Measurements from ENCODE around the gene NR6A1.

The NR6A1 gene

GRCh38 chr9:124602632-124603031 is 168.5 kb downstream of the NR6A1 start:
- no peak for TF ChIP-seq SNAI2 (CRISPR knock-in tag; IDR thresholded peaks at IDR 0.05)
- no peak for TF ChIP-seq GLIS3 (CRISPR knock-in tag; IDR thresholded peaks at IDR 0.05)
- no peak for TF ChIP-seq PATZ1 (CRISPR knock-in tag; IDR thresholded peaks at IDR 0.05; ENCODE audit: borderline replicate concordance)
- TF ChIP-seq, protein P1, sequence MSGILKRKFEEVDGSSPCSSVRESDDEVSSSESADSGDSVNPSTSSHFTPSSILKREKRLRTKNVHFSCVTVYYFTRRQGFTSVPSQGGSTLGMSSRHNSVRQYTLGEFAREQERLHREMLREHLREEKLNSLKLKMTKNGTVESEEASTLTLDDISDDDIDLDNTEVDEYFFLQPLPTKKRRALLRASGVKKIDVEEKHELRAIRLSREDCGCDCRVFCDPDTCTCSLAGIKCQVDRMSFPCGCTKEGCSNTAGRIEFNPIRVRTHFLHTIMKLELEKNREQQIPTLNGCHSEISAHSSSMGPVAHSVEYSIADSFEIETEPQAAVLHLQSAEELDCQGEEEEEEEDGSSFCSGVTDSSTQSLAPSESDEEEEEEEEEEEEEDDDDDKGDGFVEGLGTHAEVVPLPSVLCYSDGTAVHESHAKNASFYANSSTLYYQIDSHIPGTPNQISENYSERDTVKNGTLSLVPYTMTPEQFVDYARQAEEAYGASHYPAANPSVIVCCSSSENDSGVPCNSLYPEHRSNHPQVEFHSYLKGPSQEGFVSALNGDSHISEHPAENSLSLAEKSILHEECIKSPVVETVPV (CRISPR knock-in tag; IDR thresholded peaks at IDR 0.05): no peak
- TF ChIP-seq BACH2 (CRISPR knock-in tag; IDR thresholded peaks at IDR 0.05; ENCODE audit: borderline replicate concordance): no peak
- TF ChIP-seq ZFP30 (CRISPR knock-in tag; IDR thresholded peaks at IDR 0.05): no peak
- TF ChIP-seq OSR1 (CRISPR knock-in tag; IDR thresholded peaks at IDR 0.05): no peak
- TF ChIP-seq TOX (CRISPR knock-in tag; IDR thresholded peaks at IDR 0.05; ENCODE audit: borderline replicate concordance): no peak
- no peak for TF ChIP-seq ARNTL (CRISPR knock-in tag; IDR thresholded peaks at IDR 0.05; ENCODE audit: borderline replicate concordance, low read depth)
- TF ChIP-seq ZNF70 (CRISPR knock-in tag; IDR thresholded peaks at IDR 0.05): no peak
- TF ChIP-seq ESRRG (CRISPR knock-in tag; IDR thresholded peaks at IDR 0.05): no peak
- TF ChIP-seq RARB (CRISPR knock-in tag; IDR thresholded peaks at IDR 0.05): no peak
- TF ChIP-seq ZNF8 (CRISPR knock-in tag; IDR thresholded peaks at IDR 0.05): no peak
- no peak for TF ChIP-seq ISL1 (CRISPR knock-in tag; IDR thresholded peaks at IDR 0.05)
- TF ChIP-seq POU6F1 (CRISPR knock-in tag; IDR thresholded peaks at IDR 0.05; ENCODE audit: borderline replicate concordance, low read depth): no peak
- TF ChIP-seq, protein P2, sequence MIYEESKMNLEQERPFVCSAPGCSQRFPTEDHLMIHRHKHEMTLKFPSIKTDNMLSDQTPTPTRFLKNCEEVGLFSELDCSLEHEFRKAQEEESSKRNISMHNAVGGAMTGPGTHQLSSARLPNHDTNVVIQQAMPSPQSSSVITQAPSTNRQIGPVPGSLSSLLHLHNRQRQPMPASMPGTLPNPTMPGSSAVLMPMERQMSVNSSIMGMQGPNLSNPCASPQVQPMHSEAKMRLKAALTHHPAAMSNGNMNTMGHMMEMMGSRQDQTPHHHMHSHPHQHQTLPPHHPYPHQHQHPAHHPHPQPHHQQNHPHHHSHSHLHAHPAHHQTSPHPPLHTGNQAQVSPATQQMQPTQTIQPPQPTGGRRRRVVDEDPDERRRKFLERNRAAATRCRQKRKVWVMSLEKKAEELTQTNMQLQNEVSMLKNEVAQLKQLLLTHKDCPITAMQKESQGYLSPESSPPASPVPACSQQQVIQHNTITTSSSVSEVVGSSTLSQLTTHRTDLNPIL (CRISPR knock-in tag; IDR thresholded peaks at IDR 0.05; ENCODE audit: low read depth): no peak
- ATAC-seq: no peak

GRCh38 chr9:124602204-124602603 is 168.9 kb downstream of the NR6A1 start:
- TF ChIP-seq ZNF565 (CRISPR knock-in tag; conservative IDR thresholded peaks at IDR 0.05; ENCODE audit: low read depth): no peak
- TF ChIP-seq, protein P1 (CRISPR knock-in tag; IDR thresholded peaks at IDR 0.05): no peak
- no peak for TF ChIP-seq ZNF70 (CRISPR knock-in tag; IDR thresholded peaks at IDR 0.05)
- TF ChIP-seq, protein P2 (CRISPR knock-in tag; IDR thresholded peaks at IDR 0.05; ENCODE audit: low read depth): no peak
- no peak for TF ChIP-seq TOX (CRISPR knock-in tag; IDR thresholded peaks at IDR 0.05; ENCODE audit: borderline replicate concordance)
- no peak for TF ChIP-seq ZNF8 (CRISPR knock-in tag; IDR thresholded peaks at IDR 0.05)
- TF ChIP-seq BACH2 (CRISPR knock-in tag; IDR thresholded peaks at IDR 0.05; ENCODE audit: borderline replicate concordance): no peak
- TF ChIP-seq GLIS3 (CRISPR knock-in tag; IDR thresholded peaks at IDR 0.05): no peak
- no peak for TF ChIP-seq TCF4 (CRISPR knock-in tag; IDR thresholded peaks at IDR 0.05; ENCODE audit: borderline replicate concordance)
- TF ChIP-seq SNAI2 (CRISPR knock-in tag; IDR thresholded peaks at IDR 0.05): no peak
- ATAC-seq: no peak

GRCh38 chr9:124600407-124600806 is 170.7 kb downstream of the NR6A1 start:
- TF ChIP-seq ARNTL (CRISPR knock-in tag; IDR thresholded peaks at IDR 0.05; ENCODE audit: borderline replicate concordance, low read depth): no peak
- no peak for TF ChIP-seq OSR1 (CRISPR knock-in tag; IDR thresholded peaks at IDR 0.05)
- no peak for TF ChIP-seq ZNF70 (CRISPR knock-in tag; IDR thresholded peaks at IDR 0.05)

More at GRCh38 chr9:124600407-124600806, 170.7 kb downstream of the NR6A1 start:
- ATAC-seq: no peak

Data from SK-N-SH treated with all-trans-retinoic acid at 6 μM for 48 hours (cell line).